GM19193 (cell line): ENCODE data around the gene TMOD3.

ENCODE experiments used
- POLR2A ChIP-seq: IDR thresholded peaks from 4 replicates; pipeline ENCODE4 v1.6.1; 2011; ENCODE audit not compliant: insufficient read depth, insufficient read length; ENCODE audit errors: extremely low read depth

TMOD3 gene

GRCh38 chr15:51829376-51830275, at the start of gene TMOD3:
Gene TMOD3, plus strand, starts transcription at chr15:51829653. Its CDS starts 33,232 bp downstream, at chr15:51862885.
- peak; percentile 93 for TF ChIP-seq POLR2A

GRCh38 chr15:51780636-51781035, 48.8 kb upstream of the TMOD3 start:
- no peak for TF ChIP-seq POLR2A

- no peak for TF ChIP-seq POLR2A
Measured at GRCh38 chr15:51781506-51781905, 47.9 kb upstream of the TMOD3 start.

- no peak for TF ChIP-seq POLR2A
Measured at GRCh38 chr15:51782357-51782896, 47.0 kb upstream of the TMOD3 start.

- TF ChIP-seq POLR2A = no peak
Measured at GRCh38 chr15:51783967-51784366, 45.5 kb upstream of the TMOD3 start.

GRCh38 chr15:51793521-51794305, 35.7 kb upstream of the TMOD3 start:
- no peak for TF ChIP-seq POLR2A

- no peak for TF ChIP-seq POLR2A
Measured at GRCh38 chr15:51796847-51797401, 32.5 kb upstream of the TMOD3 start.

GRCh38 chr15:51798281-51798680, 31.2 kb upstream of the TMOD3 start:
- TF ChIP-seq POLR2A = no peak

GRCh38 chr15:51799282-51800252, 29.9 kb upstream of the TMOD3 start:
- no peak for TF ChIP-seq POLR2A

- no peak for TF ChIP-seq POLR2A
Measured at GRCh38 chr15:51801391-51801835, 28.0 kb upstream of the TMOD3 start.

- TF ChIP-seq POLR2A = no peak
Measured at GRCh38 chr15:51802593-51802992, 26.9 kb upstream of the TMOD3 start.

- TF ChIP-seq POLR2A = no peak
Measured at GRCh38 chr15:51803965-51804364, 25.5 kb upstream of the TMOD3 start.

GRCh38 chr15:51806123-51806522, 23.3 kb upstream of the TMOD3 start:
- no peak for TF ChIP-seq POLR2A

- no peak for TF ChIP-seq POLR2A
Measured at GRCh38 chr15:51809457-51809856, 20.0 kb upstream of the TMOD3 start.

GRCh38 chr15:51812598-51812997, 16.9 kb upstream of the TMOD3 start:
- no peak for TF ChIP-seq POLR2A

- TF ChIP-seq POLR2A = no peak
Measured at GRCh38 chr15:51814606-51815005, 14.8 kb upstream of the TMOD3 start.
